Endothelial cell of umbilical vein (primary cell): ENCODE data around the gene L3MBTL4. TPM values are rescaled to one million over a fixed set of nuclear protein-coding genes. Genes with fewer than 3 reads are reported as not detected.

Source experiments
- BruUV-seq: library from RNA; stranded (reverse); fragments of 400-500 nt; replicated peaks from 2 replicates; lab custom pipeline; 2021; lab: Mats Ljungman, UMichigan
- CTCF ChIA-PET: fragments of 300-600, 350-600 bp; sonication (Branson Sonifier 250); formaldehyde crosslinking; loops from one replicate; lab custom pipeline; 2021; ENCODE audit warnings: antibody characterized with exemption, inconsistent platforms; lab: Charles Lee
- POLR2A ChIA-PET: fragments of 300-600, 350-600 bp; sonication (Branson Sonifier 250); formaldehyde crosslinking; loops from one replicate; lab custom pipeline; 2021; ENCODE audit warnings: antibody characterized with exemption, inconsistent platforms; lab: Charles Lee
- DNase-seq: peaks from one replicate; pipeline ENCODE4 v3.0.0-alpha.2; 2011; ENCODE audit warnings: low read depth, low spot score
- FAIRE-seq: peaks from 2 replicates; lab custom pipeline; 2011; peaks lifted over from hg19 to GRCh38; lab: Jason Lieb, UNC
- H2AFZ ChIP-seq: 2 replicates; pipeline ENCODE4 v1.6.0; 2012; ENCODE audit warnings: low read depth, low read length, control low read depth, inconsistent platforms
- H3K27ac ChIP-seq: 2 replicates; pipeline ENCODE4 v1.5.1; 2011; ENCODE audit warnings: low read depth, mild to moderate bottlenecking, control low read depth, low read length, moderate library complexity; ENCODE audit not compliant: insufficient read depth
- H3K27me3 ChIP-seq, 2 experiments: 2 replicates each; pipeline versions ENCODE4 v1.6.0 to v1.6.1; 2011; ENCODE audit warnings: low read length in 2 of 2, mixed read lengths in 1 of 2; ENCODE audit not compliant: control insufficient read depth in 2 of 2, insufficient read depth in 2 of 2
- H3K36me3 ChIP-seq, 2 experiments: 2 replicates in 1 of 2; 3 replicates in 1 of 2; pipeline ENCODE4 v1.5.1; 2011; ENCODE audit warnings: low read length in 2 of 2, mild to moderate bottlenecking in 1 of 2, moderate library complexity in 1 of 2; ENCODE audit not compliant: control insufficient read depth in 2 of 2, insufficient read depth in 2 of 2; ENCODE audit errors: extremely low read depth in 1 of 2
- H3K4me1 ChIP-seq: 3 replicates; pipeline ENCODE4 v1.5.1; 2011; ENCODE audit warnings: mild to moderate bottlenecking, low read length; ENCODE audit not compliant: control insufficient read depth, insufficient read depth; ENCODE audit errors: extremely low read depth
- H3K4me2 ChIP-seq: 2 replicates; pipeline ENCODE4 v1.6.1; 2011; ENCODE audit warnings: low read length, control low read depth, mixed read lengths; ENCODE audit not compliant: insufficient read depth
- H3K4me3 ChIP-seq, 3 experiments: fragments of 200-600 bp in 1 of 3; sonication (generic), shearing (Covaris generic) in 1 of 3; replicated peaks in 1 of 3; 2 replicates each; pipeline ENCODE4 v1.5.1; 2011 to 2016; ENCODE audit warnings: control low read depth in 3 of 3, low read length in 3 of 3, mild to moderate bottlenecking in 2 of 3, inconsistent platforms in 1 of 3, low read depth in 1 of 3, moderate library complexity in 1 of 3; ENCODE audit not compliant: insufficient read depth in 1 of 3
- H3K79me2 ChIP-seq: 2 replicates; pipeline ENCODE4 v1.6.0; 2012; ENCODE audit warnings: low read length, inconsistent platforms; ENCODE audit not compliant: control insufficient read depth, insufficient read depth
- H3K9ac ChIP-seq: replicated peaks from 2 replicates; pipeline ENCODE3; 2011; ENCODE audit warnings: low read length, control low read depth; ENCODE audit not compliant: insufficient read depth; ENCODE audit errors: extremely low read depth
- H3K9me1 ChIP-seq: replicated peaks from 3 replicates; pipeline ENCODE4 v1.6.0; 2011; ENCODE audit warnings: mild to moderate bottlenecking, low read length; ENCODE audit not compliant: control insufficient read depth, insufficient read depth; ENCODE audit errors: extremely low read depth
- H3K9me3 ChIP-seq: replicated peaks from 2 replicates; pipeline ENCODE4 v1.5.1; 2012; ENCODE audit warnings: low read length, inconsistent platforms; ENCODE audit not compliant: control insufficient read depth, insufficient read depth
- H4K20me1 ChIP-seq: replicated peaks from 2 replicates; pipeline ENCODE3; 2011; ENCODE audit warnings: mild to moderate bottlenecking, low read length; ENCODE audit not compliant: control insufficient read depth, insufficient read depth; ENCODE audit errors: extremely low read depth
- EZH2 ChIP-seq: IDR thresholded peaks from 2 replicates; pipeline ENCODE4 v1.6.1; 2012; ENCODE audit warnings: borderline replicate concordance, low read depth, mild to moderate bottlenecking, moderate library complexity, low read length, inconsistent platforms; ENCODE audit not compliant: severe bottlenecking
- FOS ChIP-seq: IDR thresholded peaks from 2 replicates; pipeline ENCODE4 v1.6.1; 2011; ENCODE audit warnings: mild to moderate bottlenecking, low read length, moderate library complexity, borderline replicate concordance; ENCODE audit not compliant: insufficient read depth
- GATA2 ChIP-seq: IDR thresholded peaks from 2 replicates; pipeline ENCODE4 v1.7.0; 2011; ENCODE audit warnings: low read depth, mild to moderate bottlenecking, moderate library complexity, mixed read lengths, low read length; ENCODE audit not compliant: insufficient read length, insufficient read depth
- JUN ChIP-seq: IDR thresholded peaks from 2 replicates; pipeline ENCODE4 v1.6.1; 2011; ENCODE audit warnings: borderline replicate concordance, low read depth; ENCODE audit not compliant: insufficient read length, insufficient read depth
- MYC ChIP-seq: IDR thresholded peaks from one replicate; pipeline ENCODE4 v1.6.1; 2011; ENCODE audit warnings: mild to moderate bottlenecking, low read depth, low read length
- POLR2A ChIP-seq: IDR thresholded peaks from 2 replicates; pipeline ENCODE4 v1.6.1; 2012; ENCODE audit warnings: low read depth, mild to moderate bottlenecking, control low read depth, low read length
- POLR2AphosphoS5 ChIP-seq: IDR thresholded peaks from 2 replicates; pipeline ENCODE4 v1.6.1; 2012; ENCODE audit warnings: low read depth, mild to moderate bottlenecking, control low read depth, low read length, moderate library complexity; ENCODE audit not compliant: insufficient read depth
- dilution Hi-C: fragments of 300-500 bp; cut with MboI; formaldehyde crosslinking; loops from one replicate; pipeline ENCODE4 v1.15.0; 2019; ENCODE audit warnings: low sequenced_read_pairs; ENCODE audit not compliant: extremely low pct_ligation_motif_present
- intact Hi-C: fragments of 100-400 bp; cut with micrococcal nuclease; formaldehyde crosslinking; loops from one replicate; pipeline ENCODE4 v1.10.0; 2022
- polyA plus RNA-seq, 4 experiments: library from polyadenylated mRNA; depleted of rRNA in 3 of 4; stranded (reverse) in 3 of 4; unstranded in 1 of 4; fragments of >200 nt; gene quantifications; 2 replicates each; pipeline versions ENCODE4 v1.2.1 to v1.2.3, GENCODE V29; 2011 to 2012; ENCODE audit warnings: missing spikeins in 1 of 4
- total RNA-seq: library from RNA; stranded (reverse); gene quantifications from 2 replicates; pipeline ENCODE4 v1.2.3, GENCODE V29; 2021
- TF ChIP-seq, protein P1 (sequence below): IDR thresholded peaks from 2 replicates; pipeline ENCODE4 v1.6.1; 2011; ENCODE audit not compliant: insufficient read depth, insufficient read length
- TF ChIP-seq, protein P2 (sequence below), 2 donors: IDR thresholded peaks; 1 replicate in 1 of 2; 2 replicates in 1 of 2; pipeline ENCODE4 v1.5.1; 2011; ENCODE audit warnings: low read length in 2 of 2, mild to moderate bottlenecking in 2 of 2, moderate library complexity in 2 of 2, control low read depth in 1 of 2, inconsistent platforms in 1 of 2, low read depth in 1 of 2; ENCODE audit not compliant: insufficient read depth in 1 of 2; ENCODE audit errors: extremely low read depth in 1 of 2

L3MBTL4 gene
- total and polyA plus RNA-seq, 2 donors (not counting 3 experiments of a cell fraction or from before 2014, with no cell fraction given): 0.80 TPM; not detected in 1

DNA sequence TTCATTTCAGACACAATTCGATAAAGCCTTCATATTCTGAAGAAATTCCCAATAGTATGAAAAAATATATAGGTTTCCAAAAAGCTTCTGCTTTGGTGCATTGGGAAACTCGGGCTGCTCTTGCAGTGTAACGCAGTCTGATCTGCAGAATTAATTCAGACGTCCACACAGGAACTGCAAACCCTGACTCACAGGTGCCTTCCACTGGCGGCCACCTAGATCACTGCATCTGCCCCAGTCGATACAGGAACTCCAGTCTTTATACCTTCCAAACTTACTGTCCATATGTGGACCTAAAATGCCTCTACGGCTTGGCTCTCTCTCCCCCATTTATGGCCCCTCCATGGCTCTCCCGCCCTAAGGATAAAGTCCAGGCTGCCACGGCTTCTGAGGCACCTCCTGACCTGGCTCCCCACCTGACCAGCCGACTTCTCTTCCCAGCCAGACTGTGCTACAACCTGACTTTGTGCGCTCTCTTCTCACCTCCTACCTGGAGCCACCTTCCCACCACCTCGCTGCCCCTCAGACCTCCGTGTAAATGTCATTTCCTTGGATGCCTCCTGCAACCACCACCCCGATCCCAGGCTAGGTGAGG lies 39.7 kb downstream of the L3MBTL4 start:
- no peak overlapping the region for H3K9ac ChIP-seq
- H4K20me1 ChIP-seq: no peaks in the 10 kb centered on the region
- no peak overlapping the region for H3K4me3 ChIP-seq
- FAIRE-seq: no peak
- H3K4me2 ChIP-seq: no peak overlapping the region
- POLR2A ChIA-PET: no interaction called here
- no TSS peak for BruUV-seq
- CTCF ChIA-PET: no interaction called here
- H3K4me1 ChIP-seq: no peaks in the 10 kb centered on the region
- no peaks in the 10 kb centered on the region for H3K27me3 ChIP-seq
- H3K27ac ChIP-seq: no peak overlapping the region
- TF ChIP-seq, protein P1, sequence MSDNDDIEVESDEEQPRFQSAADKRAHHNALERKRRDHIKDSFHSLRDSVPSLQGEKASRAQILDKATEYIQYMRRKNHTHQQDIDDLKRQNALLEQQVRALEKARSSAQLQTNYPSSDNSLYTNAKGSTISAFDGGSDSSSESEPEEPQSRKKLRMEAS: no peak
- TF ChIP-seq EZH2: no peak
- no peak for TF ChIP-seq JUN
- TF ChIP-seq FOS: no peak
- TF ChIP-seq GATA2: no peak
- TF ChIP-seq MYC: no peak
- TF ChIP-seq POLR2A: no peak
- TF ChIP-seq, protein P2, sequence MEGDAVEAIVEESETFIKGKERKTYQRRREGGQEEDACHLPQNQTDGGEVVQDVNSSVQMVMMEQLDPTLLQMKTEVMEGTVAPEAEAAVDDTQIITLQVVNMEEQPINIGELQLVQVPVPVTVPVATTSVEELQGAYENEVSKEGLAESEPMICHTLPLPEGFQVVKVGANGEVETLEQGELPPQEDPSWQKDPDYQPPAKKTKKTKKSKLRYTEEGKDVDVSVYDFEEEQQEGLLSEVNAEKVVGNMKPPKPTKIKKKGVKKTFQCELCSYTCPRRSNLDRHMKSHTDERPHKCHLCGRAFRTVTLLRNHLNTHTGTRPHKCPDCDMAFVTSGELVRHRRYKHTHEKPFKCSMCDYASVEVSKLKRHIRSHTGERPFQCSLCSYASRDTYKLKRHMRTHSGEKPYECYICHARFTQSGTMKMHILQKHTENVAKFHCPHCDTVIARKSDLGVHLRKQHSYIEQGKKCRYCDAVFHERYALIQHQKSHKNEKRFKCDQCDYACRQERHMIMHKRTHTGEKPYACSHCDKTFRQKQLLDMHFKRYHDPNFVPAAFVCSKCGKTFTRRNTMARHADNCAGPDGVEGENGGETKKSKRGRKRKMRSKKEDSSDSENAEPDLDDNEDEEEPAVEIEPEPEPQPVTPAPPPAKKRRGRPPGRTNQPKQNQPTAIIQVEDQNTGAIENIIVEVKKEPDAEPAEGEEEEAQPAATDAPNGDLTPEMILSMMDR (IDR thresholded peaks at IDR 0.05; ENCODE audit: extremely low read depth in 1 of 2, insufficient read depth in 1 of 2, low read depth in 1 of 2, low read length in 2 of 2): no peak
- no peak for TF ChIP-seq POLR2AphosphoS5
- H3K9me1 ChIP-seq: no peaks in the 10 kb centered on the region
- H3K9me3 ChIP-seq: no peaks in the 10 kb centered on the region
- intact Hi-C loops (no loop called here), dilution Hi-C loops (no loop called here)
- H3K36me3 ChIP-seq: no peaks in the 10 kb centered on the region
- H3K79me2 ChIP-seq: no peaks in the 10 kb centered on the region
- no peak overlapping the region for H2AFZ ChIP-seq
- DNase-seq: no peak
